ENCODE results near the gene RNU4-1.

The RNU4-1 gene

GRCh38 chr12:120292661-120293531 lies at the start of gene RNU4-1:
Gene RNU4-1, minus strand, starts transcription at chr12:120293237.
- no peak for TF ChIP-seq CTCF (IDR thresholded peaks at IDR 0.05; ENCODE audit: borderline replicate concordance, extremely low read depth, low read length, poor library complexity, severe bottlenecking)
- TF ChIP-seq EZH2 (IDR thresholded peaks at IDR 0.05; ENCODE audit: borderline replicate concordance, low read depth, low read length, severe bottlenecking), result no peak
- H3K79me2 ChIP-seq (ENCODE audit: insufficient read depth, low read length), result no peaks in the 10 kb centered on the region
- H3K9ac ChIP-seq (ENCODE audit: low read depth, low read length), result peak within 1 kb of the TSS; percentile 57
- peak within 1 kb of the TSS; percentile 23 to 58; a peak in 3 of 4 replicates for H3K4me3 ChIP-seq (ENCODE audit: low read depth in 1 of 2, low read length in 2 of 2)
- no peaks in the 10 kb centered on the region for H4K20me1 ChIP-seq (ENCODE audit: insufficient read depth, low read length)
- H3K27ac ChIP-seq (ENCODE audit: low read length), result peak within 1 kb of the TSS; percentile 96
- peak; percentile 59 for ATAC-seq (ENCODE audit: insufficient read depth, low read depth)
- H3K4me1 ChIP-seq (ENCODE audit: insufficient read depth, low read length), result peaks cover 33% of the 10 kb centered on the region
- peak within 1 kb of the TSS; percentile 75 for H3K4me2 ChIP-seq (ENCODE audit: insufficient read depth, low read length)
- no peaks in the 10 kb centered on the region for H3K27me3 ChIP-seq (ENCODE audit: insufficient read depth, low read length, poor library complexity)
- peak; percentile 88 for DNase-seq
- no peaks in the 10 kb centered on the region for H3K9me3 ChIP-seq (ENCODE audit: insufficient read depth, low read length, severe bottlenecking)
- H3K36me3 ChIP-seq (ENCODE audit: insufficient read depth, low read length), result no peaks in the 10 kb centered on the region
- H2AFZ ChIP-seq (ENCODE audit: low read depth, low read length), result peak within 1 kb of the TSS; percentile 61

GRCh38 chr12:120342175-120343038 lies 49.4 kb upstream of the RNU4-1 start:
- no peak overlapping the region for H3K4me2 ChIP-seq (ENCODE audit: insufficient read depth, low read length)
- H3K4me1 ChIP-seq (ENCODE audit: insufficient read depth, low read length), result no peaks in the 10 kb centered on the region
- H3K27ac ChIP-seq (ENCODE audit: low read length), result no peak overlapping the region
- no peak overlapping the region for H3K9ac ChIP-seq (ENCODE audit: low read depth, low read length)
- no peak overlapping the region for H2AFZ ChIP-seq (ENCODE audit: low read depth, low read length)
- no peaks in the 10 kb centered on the region for H3K79me2 ChIP-seq (ENCODE audit: insufficient read depth, low read length)
- TF ChIP-seq EZH2 (IDR thresholded peaks at IDR 0.05; ENCODE audit: borderline replicate concordance, low read depth, low read length, severe bottlenecking), result no peak
- no peak for TF ChIP-seq CTCF (IDR thresholded peaks at IDR 0.05; ENCODE audit: borderline replicate concordance, extremely low read depth, low read length, poor library complexity, severe bottlenecking)
- no peaks in the 10 kb centered on the region; the same call in 1 of the 2 replicates for H4K20me1 ChIP-seq (ENCODE audit: insufficient read depth, low read length)
- H3K4me3 ChIP-seq (ENCODE audit: low read depth in 1 of 2, low read length in 2 of 2), result no peak overlapping the region
- H3K27me3 ChIP-seq (ENCODE audit: insufficient read depth, low read length, poor library complexity), result no peaks in the 10 kb centered on the region
- H3K36me3 ChIP-seq (ENCODE audit: insufficient read depth, low read length), result no peaks in the 10 kb centered on the region
- H3K9me3 ChIP-seq (ENCODE audit: insufficient read depth, low read length, severe bottlenecking), result peaks cover 7% of the 10 kb centered on the region
- no peak for ATAC-seq (ENCODE audit: insufficient read depth, low read depth)
- no peak for DNase-seq

GRCh38 chr12:120339256-120339655 lies 46.2 kb upstream of the RNU4-1 start:
- TF ChIP-seq EZH2 (IDR thresholded peaks at IDR 0.05; ENCODE audit: borderline replicate concordance, low read depth, low read length, severe bottlenecking), result no peak
- TF ChIP-seq CTCF (IDR thresholded peaks at IDR 0.05; ENCODE audit: borderline replicate concordance, extremely low read depth, low read length, poor library complexity, severe bottlenecking), result no peak
- no peak overlapping the region for H3K4me3 ChIP-seq (ENCODE audit: low read depth in 1 of 2, low read length in 2 of 2)
- H3K27ac ChIP-seq (ENCODE audit: low read length), result no peak overlapping the region
- no peaks in the 10 kb centered on the region; the same call in 1 of the 2 replicates for H4K20me1 ChIP-seq (ENCODE audit: insufficient read depth, low read length)
- H2AFZ ChIP-seq (ENCODE audit: low read depth, low read length), result no peak overlapping the region
- no peaks in the 10 kb centered on the region for H3K79me2 ChIP-seq (ENCODE audit: insufficient read depth, low read length)
- no peak overlapping the region for H3K4me2 ChIP-seq (ENCODE audit: insufficient read depth, low read length)
- DNase-seq (no peak), ATAC-seq (ENCODE audit: insufficient read depth, low read depth) (no peak)
- no peak overlapping the region for H3K9ac ChIP-seq (ENCODE audit: low read depth, low read length)
- H3K9me3 ChIP-seq (ENCODE audit: insufficient read depth, low read length, severe bottlenecking), result peaks cover 22% of the 10 kb centered on the region
- H3K27me3 ChIP-seq (ENCODE audit: insufficient read depth, low read length, poor library complexity), result no peaks in the 10 kb centered on the region
- no peaks in the 10 kb centered on the region for H3K36me3 ChIP-seq (ENCODE audit: insufficient read depth, low read length)
- H3K4me1 ChIP-seq (ENCODE audit: insufficient read depth, low read length), result no peaks in the 10 kb centered on the region
